ENCODE data around the gene RABL2A.

The RABL2A gene

GRCh38 chr2:113672326-113672932, 45.4 kb downstream of the RABL2A start:
- TF ChIP-seq CTCF (IDR thresholded peaks at IDR 0.05; ENCODE audit: insufficient read depth, low read length, missing control alignments) = no peak
- no peak overlapping the region for H3K4me3 ChIP-seq (ENCODE audit: low read depth, low read length)
- CTCF ChIA-PET = no interaction called here
- DNase-seq (ENCODE audit: low read depth, low spot score) = no peak
- POLR2A ChIA-PET = no interaction called here

GRCh38 chr2:113675875-113676274, 48.8 kb downstream of the RABL2A start:
- ChIA-PET POLR2A (no interaction called here), CTCF (no interaction called here)
- TF ChIP-seq CTCF (IDR thresholded peaks at IDR 0.05; ENCODE audit: insufficient read depth, low read length, missing control alignments) = no peak
- no peak for DNase-seq (ENCODE audit: low read depth, low spot score)
- no peak overlapping the region for H3K4me3 ChIP-seq (ENCODE audit: low read depth, low read length)

DNA sequence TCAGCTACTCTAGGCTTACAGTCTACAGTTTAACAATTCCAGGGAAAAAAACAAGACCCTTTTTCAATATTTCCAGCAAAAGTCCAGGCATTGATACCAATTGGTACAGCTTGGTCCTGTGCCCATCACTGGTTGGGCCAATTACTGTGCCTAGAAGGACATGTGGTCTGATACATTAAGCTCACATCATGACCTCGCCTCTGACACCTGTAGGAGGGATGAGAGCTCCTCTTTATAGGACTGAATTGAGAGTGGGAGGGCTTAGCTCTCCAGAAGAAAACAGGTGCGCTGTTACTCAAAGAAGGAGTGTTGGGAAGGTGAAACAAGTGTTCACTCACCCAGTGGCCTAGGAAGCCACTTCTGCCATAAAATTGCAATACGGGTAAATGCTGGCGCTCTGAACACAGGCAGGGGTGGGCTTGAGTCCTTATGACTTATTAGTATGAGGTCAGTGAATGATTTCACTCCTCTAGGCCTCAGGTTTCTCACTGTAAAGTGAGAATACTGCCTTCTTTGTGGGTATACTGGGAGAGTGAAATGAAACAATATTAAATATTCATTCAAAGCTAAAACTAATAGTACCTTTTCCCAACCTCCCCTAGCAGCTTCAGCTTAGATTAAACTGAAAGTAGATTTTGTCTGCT, 49.7 kb downstream of the RABL2A start:
- ChIA-PET CTCF (no interaction called here), POLR2A (no interaction called here)
- TF ChIP-seq CTCF (IDR thresholded peaks at IDR 0.05; ENCODE audit: insufficient read depth, low read length, missing control alignments) = no peak
- H3K4me3 ChIP-seq (ENCODE audit: low read depth, low read length) = no peak overlapping the region
- no peak for DNase-seq (ENCODE audit: low read depth, low spot score)

DNA sequence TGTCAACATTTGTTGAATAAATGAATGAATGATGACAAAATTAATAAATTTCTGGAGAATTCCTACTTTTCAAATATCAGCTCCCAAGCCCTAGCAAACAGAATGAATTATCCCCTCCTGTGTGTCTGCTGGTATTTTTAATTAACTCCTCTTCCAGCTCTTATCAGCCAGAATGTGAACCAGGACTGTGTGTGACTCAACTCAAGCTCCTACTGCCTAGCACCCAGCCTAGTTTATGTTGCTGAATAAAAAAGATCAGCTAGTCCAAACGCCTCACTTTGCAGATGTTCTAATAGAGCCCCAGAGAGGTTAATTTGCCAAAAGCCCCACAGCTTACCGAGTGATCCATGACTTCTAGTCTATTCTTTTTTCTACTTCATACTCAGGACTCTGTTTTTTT, 50.3 kb downstream of the RABL2A start:
- TF ChIP-seq CTCF (IDR thresholded peaks at IDR 0.05; ENCODE audit: insufficient read depth, low read length, missing control alignments) = no peak
- H3K4me3 ChIP-seq (ENCODE audit: low read depth, low read length) = no peak overlapping the region
- ChIA-PET CTCF (no interaction called here), POLR2A (no interaction called here)
- DNase-seq (ENCODE audit: low read depth, low spot score) = no peak

DNA sequence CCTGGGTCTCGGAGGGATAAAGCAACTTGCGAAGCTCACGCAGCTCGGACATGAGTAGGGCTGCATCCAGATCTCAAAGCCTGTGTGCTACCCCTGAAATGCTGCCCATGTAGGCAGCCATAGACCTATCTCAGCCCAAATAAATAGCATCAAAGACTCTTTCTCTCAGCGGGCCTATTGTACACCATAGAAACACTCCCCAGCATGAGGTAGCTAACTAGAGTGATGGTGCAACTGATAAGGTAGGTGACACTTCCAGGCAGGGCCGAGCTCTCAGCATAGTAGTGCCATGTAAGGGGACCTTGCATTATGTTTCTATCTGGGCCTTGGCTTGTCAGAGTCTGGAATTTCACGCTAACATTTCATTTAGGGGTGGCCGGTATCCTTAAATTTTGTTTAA, 52.4 kb downstream of the RABL2A start:
- POLR2A ChIA-PET = interaction anchor here (0.6 kb wide), 1 partner anchor 22 kb away, joined by 3 read pairs; no protein-coding TSS in a partner anchor
- CTCF ChIA-PET = interaction anchor here (1.1 to 1.2 kb wide), 2 partner anchors 24 to 43 kb away, joined by 3 to 4 read pairs; no protein-coding TSS in a partner anchor

GRCh38 chr2:113685471-113685870, 58.4 kb downstream of the RABL2A start:
- H3K4me3 ChIP-seq (ENCODE audit: low read depth, low read length) = no peak overlapping the region
- TF ChIP-seq CTCF (IDR thresholded peaks at IDR 0.05; ENCODE audit: insufficient read depth, low read length, missing control alignments) = no peak
- ChIA-PET POLR2A (no interaction called here), CTCF (no interaction called here)
- DNase-seq (ENCODE audit: low read depth, low spot score) = no peak

More for the DNA sequence above, 52.4 kb downstream of the RABL2A start:
- H3K4me3 ChIP-seq (ENCODE audit: low read depth, low read length) = no peak overlapping the region
- TF ChIP-seq CTCF (IDR thresholded peaks at IDR 0.05; ENCODE audit: insufficient read depth, low read length, missing control alignments) = no peak
- no peak for DNase-seq (ENCODE audit: low read depth, low spot score)

Measured in AG04449 (cell line).